Smooth muscle cell of trachea (primary cell): ENCODE results near the gene ARHGAP24. TPM values are rescaled to one million over a fixed set of nuclear protein-coding genes. Genes with fewer than 3 reads are reported as not detected.

ENCODE experiments used
- total RNA-seq: library from RNA; depleted of rRNA; stranded (reverse); fragments of >200 nt; gene quantifications from 2 replicates; pipeline ENCODE4 v1.2.1, GENCODE V29; 2014

Gene ARHGAP24
- 35.1 and 35.9 TPM in 2 replicates for total RNA-seq

DNA sequence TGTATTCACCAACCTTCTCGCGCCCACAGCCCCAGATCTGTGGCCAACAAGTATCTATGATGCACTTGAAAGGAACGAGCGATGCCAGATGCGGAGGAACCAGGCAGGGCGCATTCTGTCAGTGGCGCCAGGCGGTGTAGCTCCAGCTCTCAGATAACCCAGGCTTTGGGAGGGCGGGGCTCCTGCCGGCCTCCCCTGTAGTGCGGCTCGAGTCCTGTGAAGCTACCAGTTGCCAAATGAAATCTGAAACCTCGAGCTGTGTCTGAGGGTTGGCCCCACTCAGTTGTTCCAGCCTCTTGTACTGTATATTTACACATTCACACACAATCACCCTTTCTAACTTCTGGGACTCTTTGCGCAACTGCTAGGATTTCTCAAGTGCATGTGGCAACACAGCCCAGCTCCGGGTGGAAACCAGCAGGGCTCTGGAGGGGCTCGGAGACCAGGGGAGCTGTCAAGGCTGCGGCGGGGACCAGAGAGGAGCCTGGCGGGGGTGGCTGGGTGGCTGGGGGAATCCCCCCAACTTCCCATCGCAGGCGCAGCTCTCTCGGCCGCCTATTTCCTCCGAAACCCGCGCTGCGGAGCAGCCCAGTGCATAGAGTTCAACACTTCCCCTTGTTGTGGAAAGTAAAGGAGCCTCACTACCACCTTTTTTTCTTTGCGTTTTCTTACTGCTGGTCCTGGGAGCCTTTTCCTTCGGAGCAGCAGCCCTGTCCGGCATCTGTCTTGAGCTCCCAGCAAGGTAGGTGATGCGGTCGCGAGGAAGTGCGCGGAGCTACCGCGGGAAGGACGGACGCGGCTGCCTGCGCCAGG, at the start of gene ARHGAP24:
TSS of gene ARHGAP24 (plus strand) at position 333 of the 813 bp plus-strand sequence.

